Ammon's horn (tissue), 1 donor: ENCODE data around the gene SRCAP.
"Not testable (repeated sequence)": the region's sequence is repeated elsewhere in the genome, so short reads cannot be mapped to it uniquely, and the experiment has no call there.

ENCODE experiments used
- DNase-seq: peaks from one replicate; pipeline ENCODE4 v3.0.0-alpha.2; 2016; ENCODE audit warnings: low spot score

Gene SRCAP

DNA sequence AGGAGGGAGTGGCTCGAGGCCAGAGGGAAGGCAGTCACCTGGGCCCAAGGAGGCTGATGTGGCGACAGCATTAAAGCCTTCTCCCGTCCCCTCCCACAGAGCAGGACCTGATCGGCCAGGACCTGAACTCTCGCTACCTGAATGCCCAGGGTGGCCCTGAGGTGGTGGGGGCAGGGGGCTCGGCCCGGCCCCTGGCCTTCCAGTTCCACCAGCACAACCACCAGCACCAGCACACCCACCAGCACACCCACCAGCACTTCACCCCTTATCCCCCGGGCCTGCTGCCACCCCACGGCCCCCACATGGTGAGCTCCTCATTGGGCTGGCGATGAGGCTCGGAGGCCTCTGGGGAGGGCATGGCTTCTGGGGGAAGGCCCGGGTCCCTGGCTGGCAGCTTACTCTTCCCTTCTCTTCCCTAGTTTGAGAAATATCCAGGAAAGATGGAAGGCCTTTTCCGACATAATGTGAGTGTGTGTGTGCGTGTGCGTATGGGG is 34.3 kb upstream of the SRCAP start:
- no peak for DNase-seq

DNA sequence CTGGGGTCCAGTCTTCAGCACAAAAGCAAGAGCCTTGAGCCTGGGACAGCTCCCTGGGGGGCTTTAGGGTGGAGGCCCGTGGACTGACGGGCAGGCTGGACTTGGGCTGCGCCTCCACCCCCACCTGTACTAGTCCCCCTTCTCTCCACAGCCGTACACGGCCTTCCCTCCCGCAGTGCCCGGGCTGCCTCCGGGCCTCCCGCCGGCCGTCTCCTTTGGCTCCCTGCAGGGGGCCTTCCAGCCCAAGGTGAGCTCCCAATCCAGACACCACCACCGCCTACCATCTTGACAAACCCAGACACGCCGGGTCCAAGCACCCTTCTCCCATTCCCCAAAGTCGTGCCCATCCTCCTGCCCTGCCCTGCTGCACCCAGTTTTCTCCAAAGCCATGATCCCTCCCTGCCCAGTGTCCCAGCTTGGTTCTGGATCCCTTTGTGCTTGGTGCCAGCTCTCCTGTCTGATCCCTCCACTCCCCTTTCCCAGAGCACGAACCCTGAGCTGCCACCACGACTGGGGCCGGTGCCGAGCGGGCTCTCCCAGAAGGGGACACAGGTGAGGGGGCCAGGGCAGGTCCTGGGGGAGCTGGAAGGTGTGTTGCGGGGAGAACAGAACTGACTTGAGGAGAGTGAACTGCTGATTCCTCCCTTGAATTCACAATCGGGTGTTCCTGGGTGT is 33.7 kb upstream of the SRCAP start:
- DNase-seq: no peak

DNA sequence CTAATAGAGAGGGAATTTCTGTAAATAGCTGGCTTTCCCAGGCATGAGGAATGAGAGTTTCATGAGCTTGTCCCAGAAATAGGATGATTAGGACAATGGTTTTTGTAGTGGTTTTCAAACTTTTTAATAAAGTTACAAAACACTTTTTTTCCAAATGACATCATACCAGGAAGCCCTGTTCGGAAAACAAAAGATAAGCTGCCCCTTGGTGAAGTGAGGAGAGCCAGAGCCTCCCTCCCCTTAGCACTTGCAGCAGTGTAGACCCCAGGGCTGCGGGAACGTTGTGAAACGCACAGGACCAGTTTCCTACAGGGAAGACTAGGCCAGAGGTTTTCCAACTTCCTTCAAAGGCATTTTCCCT is 33.2 kb upstream of the SRCAP start:
- no peak for DNase-seq

DNA sequence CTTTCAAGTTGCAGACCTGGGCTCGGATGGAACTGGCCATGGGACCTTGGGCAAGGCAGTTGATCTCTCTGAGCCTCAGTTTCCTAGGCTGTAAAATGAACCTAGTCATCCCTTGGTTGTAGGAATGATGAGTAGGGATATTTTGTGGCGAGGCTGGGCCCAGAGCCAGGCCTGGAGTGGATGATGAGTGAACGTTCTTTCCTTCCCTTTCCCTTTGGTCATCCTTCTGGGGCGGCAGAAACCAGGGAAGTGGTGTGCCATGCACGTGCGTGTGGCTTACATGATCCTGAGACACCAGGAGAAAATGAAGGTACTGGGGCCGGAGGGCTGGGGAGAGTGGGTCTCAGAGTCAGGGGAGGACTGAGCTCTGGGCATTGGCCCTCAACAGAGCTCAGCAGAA is 32.3 kb upstream of the SRCAP start:
- DNase-seq: no peak

DNA sequence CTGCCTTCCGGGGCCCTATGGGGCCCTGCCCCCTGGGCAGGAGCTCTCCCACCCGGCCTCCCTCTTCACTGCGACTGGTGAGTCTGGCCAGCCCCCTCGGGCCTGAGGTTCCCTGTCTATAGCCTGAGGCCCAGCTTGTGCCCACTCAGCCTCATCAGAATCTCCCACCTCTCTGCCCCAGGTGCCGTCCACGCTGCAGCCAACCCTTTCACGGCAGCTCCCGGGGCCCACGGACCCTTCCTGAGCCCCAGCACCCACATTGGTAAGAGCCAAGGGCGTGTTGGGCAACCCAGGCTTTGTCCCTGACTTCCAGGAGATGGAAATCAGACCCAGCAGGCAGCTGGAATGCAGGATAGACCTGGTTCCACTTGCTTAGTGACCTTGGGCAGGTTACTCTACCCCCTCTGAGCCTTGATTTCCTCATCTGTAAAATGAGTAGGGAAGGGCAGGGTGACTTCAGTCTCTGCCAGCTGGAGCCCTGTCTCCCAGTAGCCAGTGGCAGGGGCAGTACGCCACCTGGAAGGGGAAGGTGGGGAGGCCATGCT is 31.5 kb upstream of the SRCAP start:
- DNase-seq: no peak

DNA sequence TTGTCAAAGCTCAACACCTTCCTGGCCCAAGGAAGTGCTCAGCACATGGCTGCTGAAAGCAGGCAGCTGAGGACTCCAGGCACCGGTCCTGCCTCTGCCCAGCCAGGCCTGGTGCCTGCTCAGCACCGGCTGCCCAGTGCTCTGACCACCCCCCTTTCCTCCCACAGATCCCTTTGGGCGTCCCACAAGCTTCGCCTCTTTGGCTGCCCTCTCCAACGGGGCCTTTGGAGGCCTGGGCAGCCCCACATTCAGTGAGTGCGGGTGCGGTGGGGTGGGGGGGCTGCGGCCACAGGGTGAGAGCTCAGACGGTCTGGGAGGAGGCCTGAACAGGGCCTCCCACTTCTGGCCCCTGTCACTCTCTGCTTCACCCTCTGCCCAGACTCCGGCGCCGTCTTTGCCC is 30.6 kb upstream of the SRCAP start:
- no peak for DNase-seq

DNA sequence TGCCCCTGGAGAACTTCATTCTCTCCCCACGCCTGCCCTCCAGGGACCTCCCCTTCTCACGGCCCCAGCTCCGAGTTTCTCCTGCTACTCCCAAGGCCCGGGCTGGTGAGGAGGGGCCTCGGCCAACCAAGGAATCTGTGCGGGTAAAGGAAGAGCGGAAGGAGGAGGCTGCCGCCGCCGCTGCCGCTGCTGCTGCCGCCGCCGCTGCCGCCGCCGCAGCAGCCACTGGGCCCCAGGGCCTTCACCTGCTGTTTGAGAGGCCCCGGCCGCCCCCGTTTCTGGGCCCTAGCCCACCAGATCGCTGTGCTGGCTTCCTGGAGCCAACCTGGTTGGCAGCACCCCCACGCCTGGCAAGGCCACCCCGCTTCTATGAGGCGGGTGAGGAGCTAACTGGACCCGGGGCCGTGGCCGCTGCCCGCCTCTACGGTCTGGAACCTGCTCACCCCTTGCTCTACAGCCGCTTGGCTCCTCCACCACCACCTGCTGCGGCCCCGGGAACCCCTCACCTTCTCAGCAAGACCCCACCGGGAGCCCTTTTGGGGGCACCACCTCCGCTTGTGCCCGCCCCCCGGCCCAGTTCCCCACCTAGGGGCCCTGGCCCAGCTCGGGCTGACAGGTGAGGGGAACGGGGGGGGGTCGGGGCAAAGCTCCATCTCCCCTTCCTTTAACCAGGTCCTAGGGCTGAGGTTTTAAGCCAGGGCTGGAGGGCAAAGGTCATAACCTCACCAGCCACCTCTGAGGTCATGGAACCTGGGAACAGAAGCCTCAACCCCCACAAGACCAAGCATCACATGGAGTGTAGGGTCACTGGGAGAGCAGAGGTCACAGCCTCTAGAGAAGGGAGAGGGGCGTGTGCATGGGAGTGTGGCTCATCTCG is 29.7 kb upstream of the SRCAP start:
- DNase-seq: no peak

DNA sequence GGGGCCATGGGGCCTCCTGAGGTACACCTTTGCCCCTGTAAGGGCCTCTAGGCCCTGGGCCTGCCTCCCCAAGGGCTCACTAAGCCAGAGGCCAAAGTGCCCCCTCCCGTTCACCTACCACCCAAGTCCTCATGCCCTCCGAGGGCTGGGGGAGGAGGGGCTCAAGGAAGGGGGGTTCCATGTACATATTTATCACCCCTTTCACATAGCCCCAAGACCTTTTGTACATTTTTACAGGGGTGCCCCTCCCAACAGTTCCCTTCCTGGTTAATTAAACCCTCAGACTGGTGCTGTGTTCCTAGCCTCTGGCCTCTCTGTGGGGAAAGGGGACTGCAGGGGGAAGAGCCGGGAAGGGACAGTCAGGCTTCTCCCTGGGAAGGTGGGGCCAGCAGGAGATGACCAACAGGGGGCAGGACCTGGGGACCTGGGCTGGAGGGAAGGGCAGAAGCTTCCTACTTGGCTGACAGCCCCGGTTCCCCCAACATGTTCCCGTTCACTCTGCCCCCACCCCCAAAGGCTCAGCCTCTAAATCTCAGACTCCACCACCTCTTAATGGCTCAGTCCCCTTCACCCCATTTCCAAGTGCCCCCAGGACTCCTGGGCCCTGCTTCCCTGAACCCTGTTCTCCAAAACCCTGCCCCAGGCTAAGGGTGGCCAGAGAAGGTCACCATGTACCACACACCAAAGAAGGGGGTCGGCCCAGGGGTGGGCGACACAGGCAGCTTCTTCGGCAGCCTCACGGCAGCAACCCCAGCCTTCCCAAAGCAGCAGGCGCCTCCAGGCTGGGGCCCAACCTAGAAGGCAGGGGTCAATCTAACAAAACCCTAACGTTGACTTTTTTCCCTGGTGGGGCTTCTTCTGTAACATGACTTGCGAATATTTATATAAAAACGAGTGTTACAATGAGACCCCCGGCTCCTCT is 28.8 kb upstream of the SRCAP start:
- DNase-seq: no peak

DNA sequence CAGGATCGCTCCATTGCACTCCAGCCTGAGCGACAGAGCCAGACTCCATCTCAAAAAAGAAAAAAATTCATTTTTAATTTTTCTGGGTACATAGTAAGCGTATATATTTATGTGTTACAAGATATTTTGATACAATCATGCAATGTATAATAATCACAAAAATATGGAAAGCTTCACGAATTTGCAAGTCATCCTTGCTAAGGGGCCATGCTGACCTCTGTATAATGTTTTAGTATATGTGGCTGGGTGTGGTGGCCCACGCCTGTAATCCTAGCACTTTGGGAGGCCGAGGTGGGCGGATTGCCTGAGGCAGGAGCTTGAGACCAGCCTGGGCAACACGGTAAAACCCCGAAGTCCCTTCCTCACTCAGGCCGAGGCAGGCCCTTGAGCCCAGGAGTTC is 23.8 kb upstream of the SRCAP start:
- DNase-seq: no peak

DNA sequence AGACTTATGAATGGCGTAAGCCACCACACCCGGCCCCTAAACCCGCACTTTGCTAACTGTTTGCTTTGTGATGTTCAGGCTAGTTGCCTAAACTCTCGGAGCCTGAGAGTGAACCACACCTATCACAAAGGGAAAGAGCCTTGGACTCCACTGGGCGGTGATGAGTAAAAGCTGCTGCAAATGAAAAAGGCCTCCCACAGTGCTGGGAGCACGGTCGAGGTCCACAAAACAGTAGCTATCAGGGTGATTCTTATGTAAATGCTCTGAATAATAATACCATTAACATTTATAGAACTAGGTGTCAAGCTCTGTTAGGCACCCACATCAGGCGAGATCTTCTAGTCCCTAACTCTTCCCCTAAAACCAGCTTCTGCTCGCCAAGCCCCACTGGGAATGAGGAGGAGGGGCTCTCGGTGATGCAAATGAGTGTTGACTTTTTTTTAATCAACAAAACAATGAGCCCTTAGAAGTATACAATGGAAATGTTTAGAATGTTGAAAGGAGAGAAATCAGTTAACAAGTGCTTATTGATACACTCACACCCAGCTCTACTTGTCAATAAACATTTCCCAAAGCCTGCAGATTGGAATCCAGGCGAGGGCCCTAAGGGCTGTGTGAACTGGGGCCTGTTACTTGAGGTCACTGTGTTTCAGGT is 20.9 kb upstream of the SRCAP start:
- no peak for DNase-seq

DNA sequence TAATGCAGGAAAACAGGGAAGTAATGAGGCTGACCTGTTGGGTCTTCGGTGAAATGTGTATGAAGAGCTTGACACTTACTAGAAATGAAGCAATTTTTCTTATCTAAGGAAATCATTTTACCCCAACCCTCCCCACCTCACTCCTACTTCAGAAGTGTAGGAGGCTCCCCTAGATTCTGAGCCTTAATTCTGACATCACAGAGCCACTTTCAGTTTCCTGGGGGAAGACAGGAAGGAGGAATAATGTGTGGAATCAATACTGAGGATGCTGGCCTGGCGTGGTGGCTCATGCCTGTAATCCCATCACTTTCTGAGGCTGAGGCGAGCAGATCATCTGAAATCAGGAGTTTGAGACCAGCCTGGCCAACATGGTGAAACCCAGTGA is 20.4 kb upstream of the SRCAP start:
- DNase-seq: no peak

DNA sequence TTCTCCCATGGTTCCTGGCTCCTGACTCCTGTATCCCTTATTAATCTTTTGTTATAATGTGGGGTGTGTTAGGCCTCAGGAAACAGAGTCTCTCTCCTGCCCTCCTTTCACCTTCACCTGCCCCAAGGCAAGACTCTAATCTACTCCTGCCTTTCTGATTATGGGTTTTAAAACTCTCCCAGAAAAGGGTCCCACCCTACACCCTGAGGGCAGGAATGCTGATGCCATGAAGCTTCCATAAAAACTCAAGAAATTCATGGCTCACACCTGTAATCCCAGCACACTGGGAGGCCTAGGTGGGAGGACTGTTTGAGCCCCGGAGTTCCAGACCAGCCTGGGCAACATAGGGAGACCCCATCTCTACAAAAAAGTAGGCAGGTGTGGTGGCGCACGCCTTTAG is 18.6 kb upstream of the SRCAP start:
- no peak for DNase-seq

DNA sequence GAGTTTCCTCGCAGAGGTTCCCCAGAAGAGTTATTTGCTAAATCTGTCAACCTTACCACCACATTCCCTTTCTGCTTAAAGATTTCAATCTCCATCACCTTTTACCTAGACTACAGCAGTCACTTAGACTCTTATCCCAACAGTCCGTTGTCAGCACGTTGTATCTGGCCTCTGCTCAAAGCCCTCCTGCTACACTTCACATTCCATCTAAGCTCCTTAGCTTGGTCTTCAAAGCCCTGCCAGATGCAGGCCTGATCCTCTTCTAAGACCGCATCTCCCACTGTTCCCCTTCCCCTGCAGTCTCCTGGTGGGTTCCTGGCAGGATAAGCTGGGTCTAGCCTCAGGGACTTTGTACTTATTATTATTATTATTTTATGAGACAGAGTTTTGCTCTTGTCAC is 10.3 kb upstream of the SRCAP start:
- no peak for DNase-seq

DNA sequence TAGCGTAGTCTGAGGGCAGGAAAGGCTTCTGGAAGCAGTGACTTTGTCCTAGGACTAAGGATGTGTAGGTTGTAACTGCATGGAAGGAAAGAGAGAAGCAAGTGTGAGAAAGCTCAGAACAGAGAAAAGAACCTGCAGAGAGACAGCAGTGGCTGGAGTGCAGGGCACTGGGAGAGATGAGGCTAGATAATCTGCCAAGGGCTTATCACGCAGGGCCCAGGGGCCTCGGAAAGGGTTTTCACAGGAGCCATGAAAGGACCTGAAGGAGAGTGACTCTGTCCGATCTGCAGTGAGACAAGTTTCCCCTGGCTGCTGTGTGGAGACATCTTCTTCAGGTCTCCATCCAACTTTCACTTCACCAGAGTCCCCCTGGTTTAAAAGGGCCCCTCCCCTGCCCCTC is 7.1 kb upstream of the SRCAP start:
- no peak for DNase-seq

DNA sequence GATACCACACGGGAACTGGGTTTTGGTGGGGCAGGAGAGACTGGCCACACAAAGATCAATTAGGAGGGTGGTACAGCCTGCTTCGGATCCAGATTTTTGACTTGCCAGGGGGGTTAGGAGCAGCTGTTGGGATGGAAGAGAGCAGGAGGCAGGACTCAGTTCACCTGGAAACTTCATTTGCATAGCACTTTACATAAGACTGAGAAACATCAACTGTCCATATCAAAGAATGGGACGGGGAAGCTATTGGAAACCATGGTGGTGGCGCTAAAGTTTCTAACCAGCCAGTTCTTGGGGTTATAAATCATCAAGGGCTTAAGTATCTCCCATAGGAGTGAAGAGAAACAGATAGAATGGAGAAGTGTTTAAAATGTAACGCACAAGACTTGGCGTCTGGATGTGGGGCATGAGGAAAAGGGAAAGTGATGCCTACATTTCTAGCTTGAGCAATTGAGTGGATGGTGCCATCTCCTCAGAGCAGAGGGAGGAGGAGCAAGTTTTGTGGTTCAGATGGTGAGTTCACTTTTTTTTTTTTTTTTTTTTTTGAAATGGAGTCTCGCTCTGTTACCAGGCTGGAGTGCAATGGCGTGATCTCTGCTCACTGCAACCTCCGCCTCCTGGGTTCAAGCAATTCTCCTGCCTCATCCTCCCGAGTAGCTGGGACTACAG is 6.4 kb upstream of the SRCAP start:
- no peak for DNase-seq

DNA sequence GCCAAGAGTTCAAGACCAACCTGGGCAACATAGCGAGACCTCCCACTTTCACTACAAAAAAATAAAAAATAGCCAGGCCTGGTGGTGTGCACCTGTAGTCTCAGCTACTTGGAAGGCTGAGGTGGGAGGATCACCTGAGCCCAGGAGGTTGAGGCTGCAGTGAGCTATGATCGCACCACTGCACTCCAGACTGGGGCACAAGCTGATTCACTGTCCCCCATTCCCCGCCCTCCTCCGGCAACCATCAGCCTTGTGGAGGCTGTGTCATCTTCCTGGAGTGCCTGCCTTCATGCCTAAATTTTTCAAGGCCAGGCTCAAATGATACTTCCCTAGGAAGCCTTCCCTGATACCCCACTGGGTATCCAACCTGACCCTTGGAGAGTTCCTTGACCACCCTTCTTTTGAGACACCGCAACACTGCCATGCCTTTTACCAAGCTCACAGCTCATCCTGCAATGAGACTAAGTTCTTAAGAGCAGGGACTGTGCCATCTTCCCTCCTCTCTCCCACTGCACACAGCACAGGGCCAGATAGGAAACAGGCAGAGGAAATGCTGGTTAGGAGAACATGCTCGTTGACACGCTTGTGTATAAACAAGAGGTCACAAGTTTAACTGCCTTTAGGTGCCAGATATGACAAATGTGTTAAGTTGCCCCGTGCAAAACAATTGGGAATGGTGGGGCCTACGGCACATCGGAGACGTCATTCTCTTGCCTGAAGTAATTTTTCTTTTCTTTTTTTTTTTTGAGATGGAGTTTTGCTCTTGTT is 3.9 kb upstream of the SRCAP start:
- DNase-seq: no peak

DNA sequence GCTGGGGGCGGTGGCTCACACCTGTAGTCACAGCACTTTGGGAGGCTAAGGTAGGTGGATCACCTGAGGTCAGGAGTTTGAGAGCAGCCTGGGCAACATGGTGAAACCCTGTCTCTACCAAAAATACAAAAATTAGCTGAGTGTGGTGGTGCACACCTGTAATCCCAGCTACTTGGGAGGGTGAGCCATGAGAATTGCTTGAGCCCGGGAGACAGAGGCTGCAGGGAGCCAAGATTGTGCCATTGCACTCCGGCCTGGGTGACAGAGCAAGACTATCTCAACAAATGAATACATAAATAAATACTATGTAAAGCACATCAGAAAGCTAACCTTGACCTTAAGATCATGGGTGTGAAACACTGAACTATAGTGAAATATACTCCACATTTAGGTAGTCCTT is 2.3 kb upstream of the SRCAP start:
- DNase-seq: not testable (repeated sequence)

DNA sequence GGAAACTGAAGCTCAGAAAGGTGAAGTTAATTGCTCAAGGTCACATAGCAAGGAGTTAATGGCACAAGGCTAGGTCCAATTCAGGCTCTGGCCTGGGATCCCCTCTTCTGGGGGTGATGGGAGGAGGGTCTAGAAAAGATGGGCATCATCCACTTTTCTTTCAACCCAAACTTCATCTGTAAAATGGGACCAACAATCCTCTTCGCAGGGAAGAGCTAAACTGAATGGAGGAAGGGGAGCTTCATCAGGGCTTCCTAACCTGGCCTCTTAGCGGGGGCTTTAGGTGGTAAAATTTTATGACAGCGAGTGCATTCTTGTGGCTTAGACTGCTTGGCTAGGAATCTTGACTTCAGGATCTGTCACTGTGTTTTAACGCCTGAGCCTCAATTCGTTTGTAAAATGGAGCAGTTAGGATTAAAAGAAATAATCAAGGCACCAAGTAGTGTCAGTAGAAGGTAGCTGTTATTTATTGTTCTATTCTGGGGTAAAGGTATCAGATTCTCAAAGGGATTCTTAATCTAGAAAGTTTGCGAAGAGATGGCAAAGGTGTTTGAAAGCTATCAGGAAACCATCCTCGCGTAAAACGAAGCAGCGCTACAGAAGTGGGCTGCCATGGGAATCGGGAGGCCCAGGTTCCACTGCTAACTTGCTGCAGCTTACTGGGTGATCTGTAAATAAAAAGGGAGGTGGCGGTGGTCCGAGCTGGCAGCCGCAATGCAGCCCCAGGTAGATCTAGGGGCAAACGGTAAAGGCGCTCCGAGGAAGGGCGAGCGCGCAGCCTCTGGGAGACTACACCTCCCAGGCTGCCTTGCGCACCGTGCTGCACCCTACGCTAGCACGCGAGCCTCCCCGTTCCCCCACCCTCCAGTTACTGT is 1.5 kb upstream of the SRCAP start:
- DNase-seq: peak; percentile 99

DNA sequence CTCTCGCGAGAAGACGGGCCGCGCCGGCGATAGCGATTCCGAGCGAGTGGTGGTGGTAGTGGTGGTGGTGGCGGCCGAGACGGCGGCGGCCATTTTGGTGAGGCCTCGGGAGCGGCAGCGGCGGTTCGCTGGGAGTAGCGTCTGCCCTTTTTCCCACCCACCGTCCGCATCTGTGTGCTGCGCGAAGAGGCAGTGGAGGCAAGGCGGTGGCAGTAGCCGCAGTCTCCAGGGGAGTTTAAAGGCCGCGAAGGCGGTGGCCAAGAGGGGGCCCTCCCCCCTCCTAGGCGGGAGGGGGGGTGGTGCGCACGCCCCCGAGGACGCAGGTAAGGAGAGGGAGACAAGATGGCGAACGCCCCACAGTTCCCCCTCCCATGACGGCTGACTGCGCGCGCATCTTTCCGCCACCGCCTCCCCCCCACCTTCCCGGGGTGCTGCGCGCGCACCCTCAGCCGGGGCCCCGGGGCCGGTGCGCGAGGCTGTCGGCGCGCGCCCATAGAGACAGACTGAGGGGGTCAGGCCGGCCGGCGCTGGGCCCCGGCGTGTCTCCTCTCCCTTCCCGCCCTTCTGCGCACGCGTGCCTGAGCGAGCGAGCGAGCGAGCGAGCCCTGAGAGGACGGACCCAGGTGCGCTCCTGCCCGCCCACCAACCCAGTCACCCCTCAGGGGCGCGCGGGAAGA is 694 bp upstream of the SRCAP start:
- peak; percentile 89 for DNase-seq
